Coronary artery (tissue), 2 donors: Measurements from ENCODE around the gene FZD10.

Experiments
- DNase-seq: peaks from one replicate; pipeline ENCODE4 v3.0.0-alpha.2; 2017; ENCODE audit warnings: low spot score
- H3K27ac ChIP-seq, 2 donors: fragments of 200-600 bp; sonication (generic); one replicate each; pipeline ENCODE4 v1.5.1; 2016 to 2019
- H3K4me3 ChIP-seq: fragments of 200-600 bp; sonication (generic); 2 replicates; pipeline ENCODE4 v1.5.1; 2016; ENCODE audit warnings: mild to moderate bottlenecking, moderate library complexity
- TF ChIP-seq, protein P1 (sequence below): fragments of 200-600 bp; sonication (generic); IDR thresholded peaks from one replicate; pipeline ENCODE4 v1.5.1; 2019; ENCODE audit warnings: antibody characterized with exemption

FZD10 gene

DNA sequence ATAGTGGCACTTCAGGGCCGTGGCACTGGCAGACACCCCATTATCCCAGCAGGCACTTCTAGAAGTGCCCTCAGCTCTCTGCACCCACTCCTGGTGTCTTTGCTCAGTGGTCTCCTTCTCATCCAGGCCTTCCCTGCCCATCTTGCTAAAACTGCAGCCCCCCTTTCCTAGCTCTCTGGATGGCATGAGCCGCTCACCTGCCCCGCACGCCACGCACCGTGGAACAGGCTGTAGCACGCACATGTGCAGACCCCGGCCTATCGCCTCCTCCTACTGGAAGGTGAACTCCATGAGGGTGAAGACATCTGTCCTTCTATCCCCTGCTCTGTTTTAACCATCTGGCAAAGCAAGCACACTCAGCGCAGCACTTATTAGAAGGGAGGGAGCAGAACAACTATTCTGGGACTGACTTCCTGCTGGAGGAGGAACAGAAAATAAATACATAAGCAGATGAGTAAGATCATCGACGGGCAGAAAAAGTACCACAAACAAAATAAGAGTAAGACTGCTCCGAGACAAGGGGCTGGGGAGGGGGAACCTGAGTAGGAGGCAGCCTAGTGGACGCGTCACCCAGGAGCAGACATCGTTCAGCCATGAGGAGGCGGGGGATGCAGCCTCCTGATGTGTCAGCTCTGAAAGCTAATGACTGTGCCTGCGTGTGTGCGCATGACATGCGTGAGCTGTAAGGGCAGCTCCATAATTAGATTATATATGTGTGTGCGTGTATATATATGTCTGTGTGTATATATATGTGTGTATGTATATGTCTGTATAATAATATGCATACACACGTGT lies 7.8 kb upstream of the FZD10 start:
- no peak for DNase-seq
- H3K4me3 ChIP-seq: no peak overlapping the region
- TF ChIP-seq, protein P1, sequence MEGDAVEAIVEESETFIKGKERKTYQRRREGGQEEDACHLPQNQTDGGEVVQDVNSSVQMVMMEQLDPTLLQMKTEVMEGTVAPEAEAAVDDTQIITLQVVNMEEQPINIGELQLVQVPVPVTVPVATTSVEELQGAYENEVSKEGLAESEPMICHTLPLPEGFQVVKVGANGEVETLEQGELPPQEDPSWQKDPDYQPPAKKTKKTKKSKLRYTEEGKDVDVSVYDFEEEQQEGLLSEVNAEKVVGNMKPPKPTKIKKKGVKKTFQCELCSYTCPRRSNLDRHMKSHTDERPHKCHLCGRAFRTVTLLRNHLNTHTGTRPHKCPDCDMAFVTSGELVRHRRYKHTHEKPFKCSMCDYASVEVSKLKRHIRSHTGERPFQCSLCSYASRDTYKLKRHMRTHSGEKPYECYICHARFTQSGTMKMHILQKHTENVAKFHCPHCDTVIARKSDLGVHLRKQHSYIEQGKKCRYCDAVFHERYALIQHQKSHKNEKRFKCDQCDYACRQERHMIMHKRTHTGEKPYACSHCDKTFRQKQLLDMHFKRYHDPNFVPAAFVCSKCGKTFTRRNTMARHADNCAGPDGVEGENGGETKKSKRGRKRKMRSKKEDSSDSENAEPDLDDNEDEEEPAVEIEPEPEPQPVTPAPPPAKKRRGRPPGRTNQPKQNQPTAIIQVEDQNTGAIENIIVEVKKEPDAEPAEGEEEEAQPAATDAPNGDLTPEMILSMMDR: no peak

DNA sequence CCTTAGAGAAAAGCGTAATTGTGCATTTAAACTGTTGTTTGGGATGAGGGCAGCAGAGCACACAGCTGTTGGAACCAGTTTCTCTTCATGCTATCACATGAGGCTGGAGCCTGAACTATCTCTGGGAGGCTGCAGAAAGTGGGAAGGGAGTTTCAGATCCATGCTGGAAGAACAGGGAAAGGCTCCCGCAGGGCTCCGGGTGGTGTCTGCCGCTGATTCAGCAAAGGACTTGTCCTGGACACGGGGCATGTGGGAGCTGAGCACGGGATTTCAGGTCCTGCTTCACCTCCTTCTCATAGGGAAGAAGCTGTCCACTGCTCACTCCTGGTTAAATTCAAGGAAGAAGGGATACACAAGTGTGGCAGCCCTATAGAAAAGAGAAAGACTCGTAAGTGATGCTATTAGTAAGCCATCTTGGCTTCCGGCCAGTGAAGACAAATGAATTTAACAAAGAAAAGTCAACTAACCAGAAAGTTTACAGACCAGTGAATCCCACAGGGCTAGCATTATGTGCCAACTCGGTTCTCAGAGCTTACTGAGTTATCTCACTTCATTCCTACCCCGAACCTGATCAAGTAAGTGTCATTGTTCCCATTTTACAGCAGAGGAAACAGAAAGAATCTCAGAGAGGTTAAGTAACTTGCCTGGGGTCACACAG lies 6.7 kb upstream of the FZD10 start:
- Histone ChIP-seq H3K4me3 (no peak overlapping the region), H3K27ac (no peak overlapping the region)
- TF ChIP-seq, protein P1: no peak
- no peak for DNase-seq

More for the DNA sequence above, 7.8 kb upstream of the FZD10 start:
- no peak overlapping the region for H3K27ac ChIP-seq

DNA sequence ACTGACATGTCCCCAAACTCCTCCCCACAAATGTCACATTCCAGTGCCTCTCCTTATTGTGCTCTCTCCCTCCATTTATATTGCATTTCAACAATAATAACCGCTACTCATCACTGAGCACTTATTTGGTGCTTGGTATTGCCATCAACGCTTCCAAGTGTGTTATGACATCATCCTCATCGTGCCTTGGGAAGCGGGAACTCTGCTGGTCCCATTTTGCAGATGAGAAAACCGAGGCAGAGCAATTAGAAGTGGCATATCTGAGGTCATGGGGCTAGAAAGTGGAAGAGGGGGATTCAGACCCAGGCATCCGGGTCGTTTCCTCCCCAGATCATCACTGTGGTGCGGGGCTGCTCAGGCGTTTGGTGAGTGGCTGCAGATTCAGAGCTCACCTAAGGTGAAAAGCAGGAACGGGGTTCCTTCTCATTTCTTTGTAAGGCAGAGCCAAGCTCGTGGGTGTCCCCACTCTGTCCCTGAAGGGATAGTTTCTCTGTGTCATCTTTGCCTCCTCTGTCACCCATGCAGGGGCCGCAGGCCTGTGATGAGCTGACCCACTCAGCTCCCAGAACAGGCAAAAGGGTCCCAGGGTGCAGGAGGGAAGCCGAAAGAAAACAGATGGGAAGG lies 5.5 kb upstream of the FZD10 start:
- DNase-seq: no peak
- Histone ChIP-seq H3K4me3 (no peak overlapping the region), H3K27ac (no peak overlapping the region)
- TF ChIP-seq, protein P1: no peak

DNA sequence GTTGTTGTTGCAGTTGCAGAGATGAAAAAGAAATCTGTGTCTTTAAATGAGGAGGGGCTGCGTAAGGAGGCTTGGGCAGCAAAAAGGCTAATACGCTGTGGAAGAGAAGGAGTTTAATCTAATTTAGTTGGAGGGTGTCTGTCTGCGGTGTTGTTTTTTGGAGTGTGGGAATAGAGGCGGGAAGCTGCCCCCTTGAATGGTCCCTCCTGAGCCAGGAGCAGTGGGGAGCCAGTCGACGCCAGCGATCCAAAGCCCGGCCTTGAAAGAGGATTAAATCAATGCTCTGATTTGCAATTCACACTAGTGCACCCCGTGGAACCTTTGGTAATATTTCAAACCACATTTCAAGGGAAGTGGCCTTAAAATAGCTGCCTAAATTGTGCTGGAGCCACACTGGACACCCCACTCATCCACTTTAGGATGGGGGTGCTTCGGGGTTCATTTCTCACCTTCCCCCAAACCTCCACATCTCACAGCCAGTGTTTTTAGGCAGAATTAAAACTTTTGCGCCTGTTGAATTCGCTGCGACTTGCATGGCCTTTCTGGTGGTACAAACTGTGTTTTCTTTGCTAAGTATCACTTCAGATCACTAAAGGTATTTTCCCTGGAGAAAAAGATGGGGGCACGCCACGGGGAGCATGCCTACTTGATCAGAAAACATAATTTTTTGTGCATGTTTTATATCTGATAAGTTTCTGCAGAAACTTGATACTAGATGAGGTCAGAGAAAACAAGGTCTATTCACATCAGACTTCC lies 4.1 kb upstream of the FZD10 start:
- Histone ChIP-seq H3K4me3 (no peak overlapping the region), H3K27ac (no peak overlapping the region)
- TF ChIP-seq, protein P1: no peak
- no peak for DNase-seq

DNA sequence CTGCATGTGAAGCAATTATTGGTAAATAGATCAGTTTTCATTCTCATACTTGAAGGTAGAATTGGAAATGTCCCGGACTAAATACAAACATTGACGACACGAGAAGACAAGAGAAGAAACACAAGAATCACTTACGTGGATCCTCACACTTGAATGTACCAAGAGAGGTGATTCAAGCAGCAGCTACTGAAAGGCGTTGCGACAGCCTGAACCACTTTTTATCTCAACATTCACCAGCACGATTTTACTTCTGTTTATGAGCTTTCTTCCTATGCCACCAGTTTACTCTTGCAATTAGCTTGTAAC lies 3.6 kb upstream of the FZD10 start:
- TF ChIP-seq, protein P1: no peak
- Histone ChIP-seq H3K27ac (no peak overlapping the region), H3K4me3 (no peak overlapping the region)

DNA sequence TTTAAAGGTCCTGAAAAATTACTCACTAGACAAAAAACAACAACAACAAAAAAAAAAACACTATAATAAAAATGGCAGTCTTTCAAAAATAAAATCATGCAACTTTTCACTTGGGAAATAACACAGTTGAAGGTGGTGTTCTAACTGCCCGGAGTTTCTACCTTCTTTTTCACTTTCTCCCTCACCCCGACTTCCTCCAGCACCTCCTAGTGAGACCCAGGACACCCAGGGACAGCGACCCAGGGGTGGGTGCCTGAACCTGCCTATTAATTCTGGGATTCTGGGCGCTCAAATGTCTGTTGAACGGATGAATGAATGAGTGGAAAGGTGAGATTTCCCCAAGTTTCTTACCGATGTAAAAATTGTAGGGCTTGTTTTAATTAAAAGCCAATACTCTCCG lies 2.0 kb upstream of the FZD10 start:
- TF ChIP-seq, protein P1: no peak
- H3K4me3 ChIP-seq: no peak overlapping the region

More for the DNA sequence above, 3.6 kb upstream of the FZD10 start:
- DNase-seq: no peak

More for the DNA sequence above, 2.0 kb upstream of the FZD10 start:
- DNase-seq: no peak
- no peak overlapping the region for H3K27ac ChIP-seq
